ENCODE results near the gene ARMS2.

- TF ChIP-seq CTCF (conservative IDR thresholded peaks at IDR 0.05 in 1 of 2, IDR thresholded peaks at IDR 0.05 in 1 of 2; ENCODE audit: low read depth in 1 of 2, low read length in 2 of 2) (no peak), EZH2 (IDR thresholded peaks at IDR 0.05; ENCODE audit: low read length, missing control alignments) (no peak)
These were observed 40.4 kb downstream of the ARMS2 start for GRCh38 chr10:122494833-122495232.
